Keratinocyte (primary cell): Measurements from ENCODE around the gene SF1. TPM values are rescaled to one million over a fixed set of nuclear protein-coding genes. Genes with fewer than 3 reads are reported as not detected.
A peak's percentile ranks its signal among the peaks of the same experiment; 100 is the strongest.

ENCODE experiments used
- DNase-seq: peaks from one replicate; pipeline ENCODE4 v3.0.0-alpha.2; 2011; ENCODE audit warnings: low read depth, missing footprints, low spot score
- FAIRE-seq: peaks from 2 replicates; lab custom pipeline; 2011; peaks lifted over from hg19 to GRCh38; lab: Jason Lieb, UNC
- H2AFZ ChIP-seq: 2 replicates; pipeline ENCODE4 v1.6.0; 2012; ENCODE audit warnings: low read length, control low read depth, inconsistent platforms; ENCODE audit not compliant: control insufficient read depth
- H3K27ac ChIP-seq: 2 replicates; pipeline ENCODE4 v1.5.1; 2011; ENCODE audit warnings: low read length; ENCODE audit not compliant: control insufficient read depth, insufficient read depth
- H3K27me3 ChIP-seq: 3 replicates; pipeline ENCODE4 v1.6.0; 2011; ENCODE audit warnings: low read length; ENCODE audit not compliant: control insufficient read depth, insufficient read depth; ENCODE audit errors: extremely low read depth
- H3K36me3 ChIP-seq, 2 experiments: 2 replicates in 1 of 2; 3 replicates in 1 of 2; pipeline ENCODE4 v1.5.1; 2011; ENCODE audit warnings: low read length in 2 of 2, mild to moderate bottlenecking in 1 of 2; ENCODE audit not compliant: control insufficient read depth in 2 of 2, insufficient read depth in 2 of 2; ENCODE audit errors: extremely low read depth in 1 of 2
- H3K4me1 ChIP-seq: 3 replicates; pipeline ENCODE4 v1.5.1; 2011; ENCODE audit warnings: low read length; ENCODE audit not compliant: control insufficient read depth, insufficient read depth; ENCODE audit errors: extremely low read depth
- H3K4me2 ChIP-seq: 3 replicates; pipeline ENCODE4 v1.6.0; 2011; ENCODE audit warnings: low read depth, low read length; ENCODE audit not compliant: control insufficient read depth, insufficient read depth; ENCODE audit errors: extremely low read depth
- H3K4me3 ChIP-seq, 3 experiments: fragments of 200-600 bp in 1 of 3; sonication (generic) in 1 of 3; 2 replicates in 2 of 3; 3 replicates in 1 of 3; pipeline ENCODE4 v1.5.1; 2011 to 2016; ENCODE audit warnings: low read length in 3 of 3, mild to moderate bottlenecking in 3 of 3, control low read depth in 2 of 3, inconsistent platforms in 1 of 3, low read depth in 1 of 3, mixed read lengths in 1 of 3, mixed run types in 1 of 3, moderate library complexity in 1 of 3; ENCODE audit not compliant: control insufficient read depth in 2 of 3, insufficient read depth in 2 of 3; ENCODE audit errors: extremely low read depth in 1 of 3
- H3K79me2 ChIP-seq: 2 replicates; pipeline ENCODE4 v1.6.0; 2012; ENCODE audit warnings: low read length; ENCODE audit not compliant: control insufficient read depth, insufficient read depth
- H3K9ac ChIP-seq: 3 replicates; pipeline ENCODE4 v1.6.0; 2011; ENCODE audit warnings: low read length; ENCODE audit not compliant: control insufficient read depth, insufficient read depth; ENCODE audit errors: extremely low read depth
- H3K9me1 ChIP-seq: 3 replicates; pipeline ENCODE4 v1.6.0; 2011; ENCODE audit warnings: low read length; ENCODE audit not compliant: control insufficient read depth, insufficient read depth; ENCODE audit errors: extremely low read depth
- H3K9me3 ChIP-seq: 2 replicates; pipeline ENCODE4 v1.5.1; 2012; ENCODE audit warnings: low read depth, low read length; ENCODE audit not compliant: control insufficient read depth
- H4K20me1 ChIP-seq: 3 replicates; pipeline ENCODE4 v1.6.0; 2011; ENCODE audit warnings: low read length; ENCODE audit not compliant: control insufficient read depth, insufficient read depth; ENCODE audit errors: extremely low read depth
- CTCF ChIP-seq, 3 experiments: IDR thresholded peaks in 1 of 3; conservative IDR thresholded peaks in 1 of 3; optimal IDR thresholded peaks in 1 of 3; 2 replicates in 2 of 3; 3 replicates in 1 of 3; pipeline versions ENCODE3 to v1.5.1; 2011; ENCODE audit warnings: low read length in 3 of 3, mild to moderate bottlenecking in 3 of 3, moderate library complexity in 2 of 3, control low read depth in 1 of 3, inconsistent platforms in 1 of 3; ENCODE audit not compliant: insufficient read depth in 2 of 3; ENCODE audit errors: extremely low read depth in 1 of 3
- EZH2 ChIP-seq: IDR thresholded peaks from one replicate; pipeline ENCODE4 v1.6.1; 2012; ENCODE audit warnings: inconsistent platforms, mild to moderate bottlenecking, low read length, moderate library complexity
- dilution Hi-C: fragments of 300-500 bp; cut with MboI; formaldehyde crosslinking; loops from one replicate; pipeline ENCODE4 v1.7.0; 2020; ENCODE audit warnings: low sequenced_read_pairs; ENCODE audit not compliant: extremely low pct_ligation_motif_present
- polyA plus RNA-seq, 5 experiments: library from polyadenylated mRNA; depleted of rRNA in 3 of 5; stranded (reverse) in 3 of 5; stranded (forward) in 1 of 5; unstranded in 1 of 5; fragments of >200 nt; gene quantifications; 1 replicate in 1 of 5; 2 replicates in 3 of 5; 3 replicates in 1 of 5; pipeline versions ENCODE4 v1.2.1 to v1.2.3, GENCODE V29; 2011 to 2012; ENCODE audit warnings: missing spikeins in 2 of 5, low read depth in 1 of 5, low replicate concordance in 1 of 5

The SF1 gene
- polyA plus RNA-seq, 1 donor (not counting 4 experiments of a cell fraction or from before 2014, with no cell fraction given), result 54.5 TPM

GRCh38 chr11:64803158-64803845 lies 25.0 kb upstream of the SF1 start, which contains the start of gene MAP4K2:
MAP4K2 (minus strand) TSS chr11:64803214; CDS start chr11:64803149, 65 bp downstream.
- dilution Hi-C loops, result no loop called here
- H3K9me3 ChIP-seq, result no peaks in the 10 kb centered on the region
- no peaks in the 10 kb centered on the region for H3K9me1 ChIP-seq
- H3K4me3 ChIP-seq, result peak within 1 kb of the TSS; percentile 50 to 97 (median 89)
- peak within 1 kb of the TSS; percentile 83 for H3K9ac ChIP-seq
- H3K4me2 ChIP-seq, result peak within 1 kb of the TSS; percentile 97
- FAIRE-seq (peak; percentile 74), DNase-seq (peak; percentile 15)
- peak within 1 kb of the TSS; percentile 90 for H3K27ac ChIP-seq
- H3K79me2 ChIP-seq, result peaks cover 4% of the 10 kb centered on the region
- TF ChIP-seq EZH2, result no peak
- peak in 2 of 3 experiments; percentile 18 to 51 for TF ChIP-seq CTCF (optimal IDR thresholded peaks at IDR 0.05 in 1 of 3, IDR thresholded peaks at IDR 0.05 in 1 of 3, conservative IDR thresholded peaks at IDR 0.05 in 1 of 3; ENCODE audit: extremely low read depth in 1 of 3, insufficient read depth in 2 of 3, low read length in 3 of 3)
- H3K4me1 ChIP-seq, result peaks cover 14% of the 10 kb centered on the region
- no peaks in the 10 kb centered on the region for H3K27me3 ChIP-seq
- H3K36me3 ChIP-seq, result peaks cover 15 to 28% of the 10 kb centered on the region in 2 experiments
- H2AFZ ChIP-seq, result peak within 1 kb of the TSS; percentile 66
- no peaks in the 10 kb centered on the region for H4K20me1 ChIP-seq

GRCh38 chr11:64802370-64803157 lies 24.2 kb upstream of the SF1 start:
- no peaks in the 10 kb centered on the region for H3K79me2 ChIP-seq
- FAIRE-seq, result no peak
- no peak for DNase-seq
- H3K4me2 ChIP-seq, result peak overlapping the region; percentile 51
- peak overlapping the region; percentile 33 for H3K9ac ChIP-seq
- TF ChIP-seq CTCF (optimal IDR thresholded peaks at IDR 0.05 in 1 of 3, IDR thresholded peaks at IDR 0.05 in 1 of 3, conservative IDR thresholded peaks at IDR 0.05 in 1 of 3; ENCODE audit: extremely low read depth in 1 of 3, insufficient read depth in 2 of 3, low read length in 3 of 3) (no peak), EZH2 (no peak)
- H3K27ac ChIP-seq, result no peak overlapping the region
- peaks cover 11 to 22% of the 10 kb centered on the region in 2 experiments for H3K36me3 ChIP-seq
- H3K27me3 ChIP-seq, result no peaks in the 10 kb centered on the region
- no peaks in the 10 kb centered on the region for H4K20me1 ChIP-seq
- no peaks in the 10 kb centered on the region for H3K9me3 ChIP-seq
- dilution Hi-C loops, result no loop called here
- peak overlapping the region; percentile 48 to 57 (median 51) for H3K4me3 ChIP-seq
- H3K4me1 ChIP-seq, result peaks cover 14% of the 10 kb centered on the region
- H3K9me1 ChIP-seq, result no peaks in the 10 kb centered on the region
- no peak overlapping the region for H2AFZ ChIP-seq
